HEK293T (cell line): ENCODE data around the gene GABRD.

Source experiments
- ARNT ChIP-seq: fragments of 450-650 bp; IDR thresholded peaks from 2 replicates; pipeline ENCODE4 v1.6.1; 2017; ENCODE audit warnings: mild to moderate bottlenecking
- BHLHE40 ChIP-seq: fragments of 450-650 bp; IDR thresholded peaks from 2 replicates; pipeline ENCODE4 v1.6.1; 2016; ENCODE audit warnings: mild to moderate bottlenecking, moderate library complexity, borderline replicate concordance
- FOXA1 ChIP-seq: fragments of 450-650 bp; IDR thresholded peaks from 2 replicates; pipeline ENCODE4 v1.6.1; 2016; ENCODE audit warnings: mild to moderate bottlenecking
- FOXK2 ChIP-seq: fragments of 450-650 bp; IDR thresholded peaks from 2 replicates; pipeline ENCODE4 v1.6.1; 2016; ENCODE audit warnings: mild to moderate bottlenecking
- HDGF ChIP-seq: fragments of 450-650 bp; IDR thresholded peaks from 2 replicates; pipeline ENCODE4 v1.6.1; 2017; ENCODE audit warnings: antibody characterized with exemption, borderline replicate concordance
- SP1 ChIP-seq: fragments of 450-650 bp; IDR thresholded peaks from 2 replicates; pipeline ENCODE4 v1.6.1; 2017
- SUZ12 ChIP-seq: fragments of 450-650 bp; IDR thresholded peaks from 2 replicates; pipeline ENCODE4 v1.6.1; 2016; ENCODE audit warnings: mild to moderate bottlenecking

DNA sequence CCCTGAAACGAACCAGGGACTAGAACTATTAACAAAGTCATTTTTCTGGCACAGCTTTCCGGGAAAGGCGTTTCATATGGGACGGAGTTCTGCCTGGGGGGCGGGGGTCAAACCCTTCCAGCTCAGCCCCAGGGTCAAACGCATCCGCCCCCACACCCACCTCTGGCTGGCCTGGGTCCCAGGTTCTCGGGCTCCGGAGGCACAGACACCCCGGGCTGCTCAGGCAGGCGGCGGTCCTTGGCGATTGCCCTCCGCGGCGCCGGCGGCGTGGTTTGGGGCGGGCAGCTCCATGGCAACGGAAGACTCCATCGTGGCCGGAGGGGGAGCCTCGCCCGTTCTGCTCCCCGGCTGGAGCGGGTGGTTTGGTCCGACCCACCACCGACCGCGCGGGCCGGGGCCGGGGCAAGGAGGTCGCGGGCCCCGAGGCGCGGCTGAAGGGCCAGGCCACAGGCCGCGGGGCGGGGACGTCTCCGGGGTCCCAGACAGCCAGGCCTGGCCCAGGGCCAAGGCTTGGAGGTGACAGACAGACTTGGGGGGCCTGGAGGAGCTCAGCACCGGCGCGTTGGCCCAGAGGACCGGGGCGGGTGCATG lies 15.5 kb upstream of the GABRD start, which contains the start of gene CFAP74:
- TF ChIP-seq SUZ12 (no peak), FOXA1 (no peak), SP1 (no peak), ARNT (no peak), HDGF (no peak), FOXK2 (no peak), BHLHE40 (no peak)
